HepG2 (cell line): ENCODE measurements around the gene ATR. TPM values are rescaled to one million over a fixed set of nuclear protein-coding genes. Genes with fewer than 3 reads are reported as not detected.

Experiments
- CHCHD3 ChIP-seq: sonication (generic); formaldehyde crosslinking; IDR thresholded peaks from 2 replicates; pipeline ENCODE4 v1.8.0; 2022; ENCODE audit warnings: mild to moderate bottlenecking, missing genetic modification reagents, moderate library complexity
- FOXA1 ChIP-seq, 2 experiments: fragments of 450-650 bp in 1 of 2; sonication (generic) in 1 of 2; formaldehyde crosslinking in 1 of 2; IDR thresholded peaks; 2 replicates each; pipeline versions ENCODE4 v1.4.0 to v1.6.1; 2016 to 2020; ENCODE audit warnings: missing genetic modification reagents in 1 of 2
- MTA3 ChIP-seq: sonication (generic); formaldehyde crosslinking; IDR thresholded peaks from 2 replicates; pipeline ENCODE4 v1.4.0; 2020; ENCODE audit warnings: missing genetic modification reagents
- MZF1 ChIP-seq: sonication (generic); formaldehyde crosslinking; IDR thresholded peaks from 2 replicates; pipeline ENCODE4 v1.8.1; 2023; ENCODE audit warnings: mild to moderate bottlenecking, missing genetic modification reagents, borderline replicate concordance
- NFRKB ChIP-seq: fragments of 450-650 bp; IDR thresholded peaks from 2 replicates; pipeline ENCODE4 v1.6.1; 2017
- SIN3A ChIP-seq: IDR thresholded peaks from 2 replicates; pipeline ENCODE4 v1.6.1; 2011; ENCODE audit warnings: low read depth, mild to moderate bottlenecking, control low read depth, low read length, borderline replicate concordance
- SOX6 ChIP-seq, 2 experiments: fragments of 450-650 bp in 1 of 2; sonication (generic) in 1 of 2; formaldehyde crosslinking in 1 of 2; IDR thresholded peaks; 2 replicates each; pipeline versions ENCODE4 v1.4.0 to v1.6.1; 2017 to 2020; ENCODE audit warnings: antibody characterized with exemption in 1 of 2, mild to moderate bottlenecking in 1 of 2, missing genetic modification reagents in 1 of 2
- YY1 ChIP-seq: IDR thresholded peaks from 2 replicates; pipeline ENCODE4 v1.6.1; 2011; ENCODE audit warnings: low read length, low read depth, moderate library complexity, mild to moderate bottlenecking; ENCODE audit not compliant: insufficient read depth, insufficient replicate concordance
- ZNF235 ChIP-seq: sonication (generic); formaldehyde crosslinking; IDR thresholded peaks from 2 replicates; pipeline ENCODE4 v1.8.1; 2023; ENCODE audit warnings: mild to moderate bottlenecking, missing genetic modification reagents, borderline replicate concordance
- ZNF317 ChIP-seq: sonication (generic); formaldehyde crosslinking; IDR thresholded peaks from 2 replicates; pipeline ENCODE4 v1.5.0; 2020; ENCODE audit warnings: mild to moderate bottlenecking, missing genetic modification reagents
- ZNF335 ChIP-seq: sonication (generic); formaldehyde crosslinking; IDR thresholded peaks from 2 replicates; pipeline ENCODE4 v1.4.0; 2020; ENCODE audit warnings: missing genetic modification reagents
- ZNF350 ChIP-seq: sonication (generic); formaldehyde crosslinking; IDR thresholded peaks from 2 replicates; pipeline ENCODE4 v1.4.0; 2020; ENCODE audit warnings: mild to moderate bottlenecking, low read depth, missing genetic modification reagents, borderline replicate concordance
- ZNF441 ChIP-seq: sonication (generic); formaldehyde crosslinking; IDR thresholded peaks from 2 replicates; pipeline ENCODE4 v1.7.0; 2021; ENCODE audit warnings: missing genetic modification reagents, borderline replicate concordance
- ZNF766 ChIP-seq: sonication (generic); formaldehyde crosslinking; IDR thresholded peaks from 2 replicates; pipeline ENCODE4 v1.5.0; 2020; ENCODE audit warnings: missing genetic modification reagents, borderline replicate concordance
- ZNF772 ChIP-seq: sonication (generic); formaldehyde crosslinking; IDR thresholded peaks from 2 replicates; pipeline ENCODE4 v1.5.0; 2020; ENCODE audit warnings: mild to moderate bottlenecking, missing genetic modification reagents
- ZNF790 ChIP-seq: sonication (generic); formaldehyde crosslinking; IDR thresholded peaks from 2 replicates; pipeline ENCODE4 v1.8.0; 2022; ENCODE audit warnings: missing genetic modification reagents, mild to moderate bottlenecking, borderline replicate concordance
- ZNF883 ChIP-seq: sonication (generic); formaldehyde crosslinking; IDR thresholded peaks from 2 replicates; pipeline ENCODE4 v1.5.1; 2020; ENCODE audit warnings: mild to moderate bottlenecking, missing genetic modification reagents; ENCODE audit errors: not compliant biosample characterization
- ZSCAN31 ChIP-seq: sonication (generic); formaldehyde crosslinking; IDR thresholded peaks from 2 replicates; pipeline ENCODE4 v1.5.0; 2020; ENCODE audit warnings: low read depth, mild to moderate bottlenecking, missing genetic modification reagents
- polyA plus RNA-seq, 8 experiments: library from polyadenylated mRNA; depleted of rRNA in 3 of 8; stranded (reverse) in 7 of 8; unstranded in 1 of 8; fragments of >200 nt; fragmentation: Illumina TruSeq in 4 of 8; extraction: Trizol in 4 of 8; gene quantifications; 2 replicates each; pipeline versions ENCODE4 v1.2.1 to v1.2.3, GENCODE V29; 2011 to 2016; ENCODE audit warnings: low read depth in 4 of 8, missing spikeins in 1 of 8, mixed read lengths in 1 of 8; ENCODE audit not compliant: insufficient read depth in 1 of 8
- total RNA-seq, 5 experiments: library from RNA; depleted of rRNA; stranded (reverse); fragments of >200 nt; fragmentation: Illumina TruSeq; extraction: Trizol; gene quantifications; 2 replicates each; pipeline ENCODE4 v1.2.3, GENCODE V29; 2016; ENCODE audit warnings: low read depth in 1 of 5
- TF ChIP-seq, protein P1 (sequence below): sonication (generic); formaldehyde crosslinking; IDR thresholded peaks from 2 replicates; pipeline ENCODE4 v1.9.0; 2021; ENCODE audit warnings: missing genetic modification reagents, borderline replicate concordance
- TF ChIP-seq, protein P2 (sequence below): sonication (generic); formaldehyde crosslinking; IDR thresholded peaks from 2 replicates; pipeline ENCODE4 v1.5.0; 2020; ENCODE audit warnings: missing genetic modification reagents, mild to moderate bottlenecking, borderline replicate concordance
- TF ChIP-seq, protein P3 (sequence below): sonication (generic); formaldehyde crosslinking; IDR thresholded peaks from 2 replicates; pipeline ENCODE4 v1.4.0; 2020; ENCODE audit warnings: low read depth, mild to moderate bottlenecking, missing genetic modification reagents
- TF ChIP-seq, protein P4 (sequence below): sonication (generic); formaldehyde crosslinking; IDR thresholded peaks from 2 replicates; pipeline ENCODE4 v1.8.1; 2023; ENCODE audit warnings: mild to moderate bottlenecking, missing genetic modification reagents
- TF ChIP-seq, protein P5 (sequence below): IDR thresholded peaks from 2 replicates; pipeline ENCODE4 v1.6.1; 2016; ENCODE audit warnings: missing compliant biosample characterization, missing genetic modification reagents, borderline replicate concordance

The ATR gene
- total and polyA plus RNA-seq, 2 of the 13 experiments (the other 11 are each of a cell fraction or from before 2014, with no cell fraction given), result 6.6 to 17.0 TPM

DNA sequence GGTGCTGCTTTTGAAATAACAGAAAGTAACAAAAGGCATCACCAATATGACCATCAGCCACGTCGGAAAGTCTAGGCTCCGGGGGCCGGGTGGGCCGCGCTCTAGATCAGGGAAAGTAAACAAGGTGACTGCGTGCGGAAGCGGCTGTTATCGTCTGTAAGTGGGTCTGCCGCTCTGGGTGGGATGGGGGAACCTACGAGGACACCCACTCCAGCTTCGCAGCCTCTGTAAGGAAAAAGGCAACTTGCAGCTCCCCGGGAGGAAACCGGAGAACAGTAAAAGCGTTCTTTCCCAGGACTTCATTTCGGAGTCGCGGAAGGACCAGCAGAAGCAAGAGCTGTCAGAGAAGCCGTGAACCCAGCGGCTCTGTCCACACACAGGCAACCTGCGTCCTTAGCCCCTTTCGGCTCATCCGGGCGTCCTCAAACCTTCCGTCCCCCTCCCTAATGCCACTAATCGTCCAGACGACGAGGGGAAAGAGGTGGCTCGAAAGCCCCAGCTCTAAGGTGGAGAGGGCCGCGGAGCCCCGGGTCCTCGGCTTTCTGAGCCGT lies 131.2 kb downstream of the ATR start (continued):
- TF ChIP-seq, protein P1, sequence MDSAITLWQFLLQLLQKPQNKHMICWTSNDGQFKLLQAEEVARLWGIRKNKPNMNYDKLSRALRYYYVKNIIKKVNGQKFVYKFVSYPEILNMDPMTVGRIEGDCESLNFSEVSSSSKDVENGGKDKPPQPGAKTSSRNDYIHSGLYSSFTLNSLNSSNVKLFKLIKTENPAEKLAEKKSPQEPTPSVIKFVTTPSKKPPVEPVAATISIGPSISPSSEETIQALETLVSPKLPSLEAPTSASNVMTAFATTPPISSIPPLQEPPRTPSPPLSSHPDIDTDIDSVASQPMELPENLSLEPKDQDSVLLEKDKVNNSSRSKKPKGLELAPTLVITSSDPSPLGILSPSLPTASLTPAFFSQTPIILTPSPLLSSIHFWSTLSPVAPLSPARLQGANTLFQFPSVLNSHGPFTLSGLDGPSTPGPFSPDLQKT, result no peak
- TF ChIP-seq, protein P2, sequence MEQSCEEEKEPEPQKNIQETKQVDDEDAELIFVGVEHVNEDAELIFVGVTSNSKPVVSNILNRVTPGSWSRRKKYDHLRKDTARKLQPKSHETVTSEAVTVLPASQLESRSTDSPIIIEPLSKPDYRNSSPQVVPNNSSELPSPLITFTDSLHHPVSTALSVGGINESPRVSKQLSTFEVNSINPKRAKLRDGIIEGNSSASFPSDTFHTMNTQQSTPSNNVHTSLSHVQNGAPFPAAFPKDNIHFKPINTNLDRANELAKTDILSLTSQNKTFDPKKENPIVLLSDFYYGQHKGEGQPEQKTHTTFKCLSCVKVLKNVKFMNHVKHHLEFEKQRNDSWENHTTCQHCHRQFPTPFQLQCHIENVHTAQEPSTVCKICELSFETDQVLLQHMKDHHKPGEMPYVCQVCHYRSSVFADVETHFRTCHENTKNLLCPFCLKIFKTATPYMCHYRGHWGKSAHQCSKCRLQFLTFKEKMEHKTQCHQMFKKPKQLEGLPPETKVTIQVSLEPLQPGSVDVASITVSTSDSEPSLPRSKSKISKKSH (CRISPR knock-in tag), result no peak
- TF ChIP-seq ZNF317 (CRISPR knock-in tag) (0 out of 2 replicates have a peak, but pooled peaks have one; percentile 4), ZNF335 (CRISPR knock-in tag) (0 out of 2 replicates have a peak, but pooled peaks have one; percentile 21), ZNF883 (CRISPR knock-in tag) (no peak), MTA3 (CRISPR knock-in tag) (no peak), SIN3A (peak; percentile 81), ZNF772 (CRISPR knock-in tag) (no peak), ZNF350 (CRISPR knock-in tag) (no peak), YY1 (no peak), NFRKB (no peak), ZSCAN31 (no peak; the same call in 1 of the 2 replicates), ZNF235 (CRISPR knock-in tag) (0 out of 2 replicates have a peak, but pooled peaks have one; percentile 19), ZNF790 (no peak), SOX6 (IDR thresholded peaks at IDR 0.05) (no peak), SOX6 (CRISPR knock-in tag; IDR thresholded peaks at IDR 0.05) (no peak), ZNF766 (CRISPR knock-in tag) (peak; percentile 51; the same call in 1 of the 2 replicates), MZF1 (CRISPR knock-in tag) (no peak), ZNF441 (CRISPR knock-in tag) (peak; percentile 89), FOXA1 (IDR thresholded peaks at IDR 0.05) (no peak), FOXA1 (CRISPR knock-in tag; IDR thresholded peaks at IDR 0.05) (peak; percentile 82), CHCHD3 (CRISPR knock-in tag) (peak; percentile 20; the same call in 1 of the 2 replicates)
- TF ChIP-seq, protein P3, sequence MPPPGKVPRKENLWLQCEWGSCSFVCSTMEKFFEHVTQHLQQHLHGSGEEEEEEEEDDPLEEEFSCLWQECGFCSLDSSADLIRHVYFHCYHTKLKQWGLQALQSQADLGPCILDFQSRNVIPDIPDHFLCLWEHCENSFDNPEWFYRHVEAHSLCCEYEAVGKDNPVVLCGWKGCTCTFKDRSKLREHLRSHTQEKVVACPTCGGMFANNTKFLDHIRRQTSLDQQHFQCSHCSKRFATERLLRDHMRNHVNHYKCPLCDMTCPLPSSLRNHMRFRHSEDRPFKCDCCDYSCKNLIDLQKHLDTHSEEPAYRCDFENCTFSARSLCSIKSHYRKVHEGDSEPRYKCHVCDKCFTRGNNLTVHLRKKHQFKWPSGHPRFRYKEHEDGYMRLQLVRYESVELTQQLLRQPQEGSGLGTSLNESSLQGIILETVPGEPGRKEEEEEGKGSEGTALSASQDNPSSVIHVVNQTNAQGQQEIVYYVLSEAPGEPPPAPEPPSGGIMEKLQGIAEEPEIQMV (CRISPR knock-in tag), result no peak
- TF ChIP-seq, protein P4, sequence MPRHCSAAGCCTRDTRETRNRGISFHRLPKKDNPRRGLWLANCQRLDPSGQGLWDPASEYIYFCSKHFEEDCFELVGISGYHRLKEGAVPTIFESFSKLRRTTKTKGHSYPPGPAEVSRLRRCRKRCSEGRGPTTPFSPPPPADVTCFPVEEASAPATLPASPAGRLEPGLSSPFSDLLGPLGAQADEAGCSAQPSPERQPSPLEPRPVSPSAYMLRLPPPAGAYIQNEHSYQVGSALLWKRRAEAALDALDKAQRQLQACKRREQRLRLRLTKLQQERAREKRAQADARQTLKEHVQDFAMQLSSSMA (CRISPR knock-in tag), result no peak
- TF ChIP-seq, protein P5, sequence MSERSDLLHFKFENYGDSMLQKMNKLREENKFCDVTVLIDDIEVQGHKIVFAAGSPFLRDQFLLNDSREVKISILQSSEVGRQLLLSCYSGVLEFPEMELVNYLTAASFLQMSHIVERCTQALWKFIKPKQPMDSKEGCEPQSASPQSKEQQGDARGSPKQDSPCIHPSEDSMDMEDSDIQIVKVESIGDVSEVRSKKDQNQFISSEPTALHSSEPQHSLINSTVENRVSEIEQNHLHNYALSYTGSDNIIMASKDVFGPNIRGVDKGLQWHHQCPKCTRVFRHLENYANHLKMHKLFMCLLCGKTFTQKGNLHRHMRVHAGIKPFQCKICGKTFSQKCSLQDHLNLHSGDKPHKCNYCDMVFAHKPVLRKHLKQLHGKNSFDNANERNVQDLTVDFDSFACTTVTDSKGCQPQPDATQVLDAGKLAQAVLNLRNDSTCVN (CRISPR knock-in tag), result peak; percentile 88
